Measurements from ENCODE around the gene TGM6. TPM values are rescaled to one million over a fixed set of nuclear protein-coding genes. Genes with fewer than 3 reads are reported as not detected.

The TGM6 gene
- total and polyA plus RNA-seq, 11 donors, result not detected

DNA sequence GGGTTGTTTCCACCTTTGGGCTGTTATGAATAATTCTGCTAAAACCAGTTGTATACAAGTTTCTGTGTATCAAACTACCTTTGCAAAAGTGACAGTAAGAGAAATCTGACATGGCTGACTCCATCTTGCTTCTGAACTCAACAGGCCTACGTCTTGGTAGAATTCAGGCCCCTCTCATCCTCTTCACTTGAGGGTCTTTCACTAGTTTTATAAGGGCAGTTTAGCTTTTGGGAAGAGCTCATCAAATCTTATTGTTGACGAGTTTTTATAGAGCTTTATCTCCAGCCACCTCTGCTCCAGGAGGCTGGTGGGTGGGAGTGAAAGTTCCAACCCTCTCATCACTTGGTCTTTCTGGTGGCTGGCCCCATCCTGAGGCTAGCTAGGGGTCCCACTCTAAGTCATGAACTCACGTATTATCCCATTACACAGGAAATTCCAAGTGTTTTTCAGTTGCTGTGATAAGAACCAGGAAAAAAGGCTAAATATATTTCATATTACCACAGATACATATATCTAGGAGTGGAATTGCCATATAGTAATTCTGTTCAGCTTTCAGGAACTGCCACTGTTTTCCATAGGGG lies 78.3 kb downstream of the TGM6 start:
- H3K36me3 ChIP-seq, result peaks cover 5 to 60% (median 52%) of the 10 kb centered on the region in 9 donors
- DNase-seq (no peak), ATAC-seq (no peak)
- no peak overlapping the region for H3K4me3 ChIP-seq
- peaks cover 0 to 5% (median 0%) of the 10 kb centered on the region in 12 donors for H3K4me1 ChIP-seq
- intact Hi-C loops (cut with DNase I), result loop anchor here in 6 of 10 donors (10.0 kb wide), 3 partner anchors 374 to 694 kb away; no protein-coding TSS in a partner anchor
- WGBS, 4 donors, result 91 to 92% (median 91%) methylated on average over 3 of the region's 3 CpGs
- H3K27me3 ChIP-seq, result no peaks in the 10 kb centered on the region
- H3K9me3 ChIP-seq, result no peaks in the 10 kb centered on the region
- no peak for TF ChIP-seq POLR2A (IDR thresholded peaks at IDR 0.05)
- TF ChIP-seq, protein P1, sequence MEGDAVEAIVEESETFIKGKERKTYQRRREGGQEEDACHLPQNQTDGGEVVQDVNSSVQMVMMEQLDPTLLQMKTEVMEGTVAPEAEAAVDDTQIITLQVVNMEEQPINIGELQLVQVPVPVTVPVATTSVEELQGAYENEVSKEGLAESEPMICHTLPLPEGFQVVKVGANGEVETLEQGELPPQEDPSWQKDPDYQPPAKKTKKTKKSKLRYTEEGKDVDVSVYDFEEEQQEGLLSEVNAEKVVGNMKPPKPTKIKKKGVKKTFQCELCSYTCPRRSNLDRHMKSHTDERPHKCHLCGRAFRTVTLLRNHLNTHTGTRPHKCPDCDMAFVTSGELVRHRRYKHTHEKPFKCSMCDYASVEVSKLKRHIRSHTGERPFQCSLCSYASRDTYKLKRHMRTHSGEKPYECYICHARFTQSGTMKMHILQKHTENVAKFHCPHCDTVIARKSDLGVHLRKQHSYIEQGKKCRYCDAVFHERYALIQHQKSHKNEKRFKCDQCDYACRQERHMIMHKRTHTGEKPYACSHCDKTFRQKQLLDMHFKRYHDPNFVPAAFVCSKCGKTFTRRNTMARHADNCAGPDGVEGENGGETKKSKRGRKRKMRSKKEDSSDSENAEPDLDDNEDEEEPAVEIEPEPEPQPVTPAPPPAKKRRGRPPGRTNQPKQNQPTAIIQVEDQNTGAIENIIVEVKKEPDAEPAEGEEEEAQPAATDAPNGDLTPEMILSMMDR (IDR thresholded peaks at IDR 0.05), result no peak
- H3K27ac ChIP-seq, result no peak overlapping the region

DNA sequence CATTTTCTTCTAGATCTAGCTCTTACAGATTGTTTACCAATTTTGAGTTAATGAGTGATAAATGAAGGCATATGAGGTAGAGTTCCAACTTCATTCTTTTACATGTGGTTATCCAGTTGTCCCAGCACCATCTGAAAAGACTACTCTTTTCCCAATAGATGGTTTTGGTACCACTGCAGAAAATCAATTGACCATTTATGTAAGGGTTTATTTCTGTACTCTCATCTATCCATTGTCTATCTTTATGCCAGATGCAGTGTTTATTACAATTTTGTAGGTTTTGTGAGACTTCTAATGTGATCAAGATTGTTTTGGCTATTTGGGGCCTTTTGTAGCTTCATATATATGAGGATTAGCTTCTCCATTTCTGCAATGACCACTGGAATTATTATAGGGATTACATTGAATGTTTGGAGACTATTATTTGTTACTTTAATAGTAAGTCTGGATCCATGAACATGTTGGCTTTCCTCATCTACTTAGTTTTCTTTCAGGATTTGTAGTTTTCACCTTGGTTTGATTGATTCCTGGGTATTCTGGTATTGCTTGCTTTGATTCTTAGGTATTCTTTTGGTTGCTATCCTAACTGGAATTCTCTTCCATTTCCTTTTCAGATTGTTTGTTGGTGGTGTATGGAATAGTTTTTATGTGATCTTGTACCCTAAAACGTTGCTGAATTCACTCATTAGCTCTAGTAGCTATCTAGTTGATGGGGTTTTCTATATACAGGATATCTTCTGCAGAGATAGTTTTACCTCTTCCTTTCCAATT lies 79.5 kb downstream of the TGM6 start:
- no peak overlapping the region for H3K27ac ChIP-seq
- intact Hi-C loops (cut with DNase I), result loop anchor here in 7 of 10 donors (10.0 kb wide), 4 partner anchors 365 to 695 kb away; no protein-coding TSS in a partner anchor
- H3K36me3 ChIP-seq, result peaks cover 5 to 72% (median 64%) of the 10 kb centered on the region in 9 donors
- WGBS, 4 donors, result 63 to 78% (median 72%) methylated on average over 1 of the region's 1 CpG
- H3K9me3 ChIP-seq, result no peaks in the 10 kb centered on the region
- H3K4me1 ChIP-seq, result no peaks in the 10 kb centered on the region
- no peak overlapping the region for H3K4me3 ChIP-seq
- no peak for TF ChIP-seq POLR2A (IDR thresholded peaks at IDR 0.05)
- TF ChIP-seq, protein P1 (IDR thresholded peaks at IDR 0.05), result no peak
- ATAC-seq (no peak), DNase-seq (no peak)
- H3K27me3 ChIP-seq, result no peaks in the 10 kb centered on the region

DNA sequence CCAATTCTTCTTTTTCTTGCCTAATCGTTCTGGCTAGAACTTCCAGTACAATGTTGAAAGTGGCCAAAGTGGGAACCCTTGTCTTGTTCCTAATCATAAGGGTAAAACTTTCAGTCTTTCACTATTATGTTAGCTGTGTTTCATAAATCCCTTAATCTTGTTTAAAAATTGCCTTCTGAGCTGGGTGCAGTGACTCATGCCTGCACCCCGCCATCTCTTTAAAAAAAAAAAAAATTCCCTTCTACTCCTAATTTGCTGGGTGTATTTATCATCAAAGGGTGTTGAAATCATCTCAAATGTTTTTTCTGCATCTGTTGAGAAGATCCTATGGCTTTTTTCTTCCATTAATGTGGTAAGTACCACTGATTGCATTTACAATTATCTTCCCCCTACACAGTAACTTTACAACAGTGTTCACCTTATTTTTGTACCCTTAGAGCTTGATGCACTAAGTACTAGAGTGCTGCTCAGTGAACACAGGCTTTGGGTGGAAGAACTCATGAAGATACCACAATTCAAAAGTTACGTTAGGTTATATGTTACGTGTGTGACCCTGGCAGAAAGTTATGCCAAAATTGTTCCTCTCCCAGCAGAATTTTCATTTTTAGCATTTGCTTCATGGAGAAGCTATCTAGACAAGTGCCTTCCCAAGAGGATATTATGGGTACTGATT lies 80.2 kb downstream of the TGM6 start:
- no peak overlapping the region for H3K4me3 ChIP-seq
- no peak for ATAC-seq
- no peak overlapping the region for H3K27ac ChIP-seq
- no peaks in the 10 kb centered on the region for H3K9me3 ChIP-seq
- H3K36me3 ChIP-seq, result peaks cover 8 to 79% (median 71%) of the 10 kb centered on the region in 9 donors
- DNase-seq, result no peak
- TF ChIP-seq, protein P1 (IDR thresholded peaks at IDR 0.05), result no peak
- no peak for TF ChIP-seq POLR2A (IDR thresholded peaks at IDR 0.05)
- H3K27me3 ChIP-seq, result no peaks in the 10 kb centered on the region
- intact Hi-C loops (cut with DNase I), result loop anchor here in 1 of 10 donors (10.0 kb wide), 1 partner anchor 366 kb away; no protein-coding TSS in a partner anchor
- 86 to 93% (median 90%) methylated on average over 4 of the region's 4 CpGs for WGBS, 4 donors
- H3K4me1 ChIP-seq, result no peaks in the 10 kb centered on the region

DNA sequence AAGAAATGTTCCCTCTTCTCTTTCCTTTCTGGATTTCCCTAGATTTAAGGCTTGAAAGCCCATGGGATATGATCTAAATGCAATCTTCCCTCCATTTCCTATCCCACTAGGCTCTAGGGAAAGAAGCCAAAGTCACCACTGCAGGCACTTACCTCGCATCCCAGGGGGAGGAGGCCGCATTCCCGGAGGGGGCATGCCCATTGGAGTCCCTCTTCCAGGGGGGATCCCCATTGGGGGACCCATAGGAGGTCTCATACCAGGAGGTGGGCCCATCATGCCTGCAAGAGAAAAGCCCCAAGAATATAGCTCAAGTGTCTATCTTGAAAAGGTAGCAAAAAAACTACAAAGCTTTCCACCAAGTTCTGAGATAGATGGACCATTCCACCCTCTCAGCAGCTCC lies 81.8 kb downstream of the TGM6 start:
- Histone ChIP-seq H3K4me1 (peaks cover 0 to 4% (median 0%) of the 10 kb centered on the region in 12 donors), H3K9me3 (no peaks in the 10 kb centered on the region), H3K27me3 (no peaks in the 10 kb centered on the region), H3K36me3 (peaks cover 8 to 95% (median 87%) of the 10 kb centered on the region in 9 donors), H3K27ac (no peak overlapping the region), H3K4me3 (no peak overlapping the region)
- ATAC-seq, result no peak
- intact Hi-C loops (cut with DNase I), result loop anchor here in 1 of 10 donors (10.0 kb wide), 1 partner anchor 368 kb away; no protein-coding TSS in a partner anchor
- WGBS, 4 donors, result 82 to 100% (median 85%) methylated on average over 3 of the region's 3 CpGs
- no peak for TF ChIP-seq POLR2A (IDR thresholded peaks at IDR 0.05)
- TF ChIP-seq, protein P1 (IDR thresholded peaks at IDR 0.05), result no peak
- no peak for DNase-seq
